ENCODE results near the gene UBXN2A. TPM values are rescaled to one million over a fixed set of nuclear protein-coding genes. Genes with fewer than 3 reads are reported as not detected.
A peak's percentile ranks its signal among the peaks of the same experiment; 100 is the strongest.
"Not testable (repeated sequence)": the region's sequence is repeated elsewhere in the genome, so short reads cannot be mapped to it uniquely, and the experiment has no call there.

The UBXN2A gene
- total RNA-seq, 1 donor from 2014 or later, result 16.2 TPM

DNA sequence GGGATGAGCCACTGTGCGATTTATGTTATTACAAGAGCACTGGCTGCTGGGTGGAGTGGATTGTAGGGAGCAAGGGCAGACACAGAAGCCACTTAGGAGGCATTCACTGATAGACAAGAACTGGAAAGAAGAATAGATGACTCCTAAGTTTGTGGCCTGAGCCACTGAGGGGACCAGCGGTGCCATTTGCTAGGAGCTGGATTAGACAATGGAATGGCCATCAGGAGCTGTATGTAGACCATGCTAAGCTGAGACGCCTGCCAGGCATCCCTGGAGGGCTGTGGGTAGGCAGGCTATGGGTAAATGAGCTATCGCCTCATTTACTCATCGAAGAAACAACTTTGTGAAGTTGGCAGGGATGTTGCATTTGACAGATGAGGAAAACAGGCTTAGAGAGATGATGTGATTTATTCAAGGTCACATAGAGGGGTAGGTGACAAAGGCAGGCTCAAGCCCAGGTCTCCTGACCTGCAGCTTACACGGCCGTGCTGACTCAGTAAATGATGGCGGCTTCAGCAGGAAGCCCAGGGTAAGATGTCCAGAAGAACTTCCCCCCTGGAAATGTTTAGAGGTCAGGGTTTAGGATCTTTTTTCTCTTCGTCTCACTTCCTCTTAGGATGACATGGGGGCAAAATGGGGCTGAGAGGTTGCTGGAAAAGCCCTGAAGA, 72.4 kb downstream of the UBXN2A start:
- peaks cover 16% of the 10 kb centered on the region for H3K27me3 ChIP-seq (ENCODE audit: control insufficient read depth, insufficient read depth, low read length)
- H3K4me3 ChIP-seq (ENCODE audit: low read depth, low read length), result no peak overlapping the region
- no peak for DNase-seq (ENCODE audit: low read depth)
- TF ChIP-seq, protein P1, sequence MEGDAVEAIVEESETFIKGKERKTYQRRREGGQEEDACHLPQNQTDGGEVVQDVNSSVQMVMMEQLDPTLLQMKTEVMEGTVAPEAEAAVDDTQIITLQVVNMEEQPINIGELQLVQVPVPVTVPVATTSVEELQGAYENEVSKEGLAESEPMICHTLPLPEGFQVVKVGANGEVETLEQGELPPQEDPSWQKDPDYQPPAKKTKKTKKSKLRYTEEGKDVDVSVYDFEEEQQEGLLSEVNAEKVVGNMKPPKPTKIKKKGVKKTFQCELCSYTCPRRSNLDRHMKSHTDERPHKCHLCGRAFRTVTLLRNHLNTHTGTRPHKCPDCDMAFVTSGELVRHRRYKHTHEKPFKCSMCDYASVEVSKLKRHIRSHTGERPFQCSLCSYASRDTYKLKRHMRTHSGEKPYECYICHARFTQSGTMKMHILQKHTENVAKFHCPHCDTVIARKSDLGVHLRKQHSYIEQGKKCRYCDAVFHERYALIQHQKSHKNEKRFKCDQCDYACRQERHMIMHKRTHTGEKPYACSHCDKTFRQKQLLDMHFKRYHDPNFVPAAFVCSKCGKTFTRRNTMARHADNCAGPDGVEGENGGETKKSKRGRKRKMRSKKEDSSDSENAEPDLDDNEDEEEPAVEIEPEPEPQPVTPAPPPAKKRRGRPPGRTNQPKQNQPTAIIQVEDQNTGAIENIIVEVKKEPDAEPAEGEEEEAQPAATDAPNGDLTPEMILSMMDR (IDR thresholded peaks at IDR 0.05; ENCODE audit: insufficient read depth, low read length, poor library complexity, severe bottlenecking), result no peak
- no peaks in the 10 kb centered on the region for H3K36me3 ChIP-seq (ENCODE audit: control insufficient read depth, insufficient read depth, low read length)

GRCh38 chr2:24014902-24015301, 74.6 kb downstream of the UBXN2A start:
- H3K4me3 ChIP-seq (ENCODE audit: low read depth, low read length); DNase-seq (ENCODE audit: low read depth); H3K36me3 ChIP-seq (ENCODE audit: control insufficient read depth, insufficient read depth, low read length): not testable (repeated sequence)
- peaks cover 10% of the 10 kb centered on the region for H3K27me3 ChIP-seq (ENCODE audit: control insufficient read depth, insufficient read depth, low read length)

DNA sequence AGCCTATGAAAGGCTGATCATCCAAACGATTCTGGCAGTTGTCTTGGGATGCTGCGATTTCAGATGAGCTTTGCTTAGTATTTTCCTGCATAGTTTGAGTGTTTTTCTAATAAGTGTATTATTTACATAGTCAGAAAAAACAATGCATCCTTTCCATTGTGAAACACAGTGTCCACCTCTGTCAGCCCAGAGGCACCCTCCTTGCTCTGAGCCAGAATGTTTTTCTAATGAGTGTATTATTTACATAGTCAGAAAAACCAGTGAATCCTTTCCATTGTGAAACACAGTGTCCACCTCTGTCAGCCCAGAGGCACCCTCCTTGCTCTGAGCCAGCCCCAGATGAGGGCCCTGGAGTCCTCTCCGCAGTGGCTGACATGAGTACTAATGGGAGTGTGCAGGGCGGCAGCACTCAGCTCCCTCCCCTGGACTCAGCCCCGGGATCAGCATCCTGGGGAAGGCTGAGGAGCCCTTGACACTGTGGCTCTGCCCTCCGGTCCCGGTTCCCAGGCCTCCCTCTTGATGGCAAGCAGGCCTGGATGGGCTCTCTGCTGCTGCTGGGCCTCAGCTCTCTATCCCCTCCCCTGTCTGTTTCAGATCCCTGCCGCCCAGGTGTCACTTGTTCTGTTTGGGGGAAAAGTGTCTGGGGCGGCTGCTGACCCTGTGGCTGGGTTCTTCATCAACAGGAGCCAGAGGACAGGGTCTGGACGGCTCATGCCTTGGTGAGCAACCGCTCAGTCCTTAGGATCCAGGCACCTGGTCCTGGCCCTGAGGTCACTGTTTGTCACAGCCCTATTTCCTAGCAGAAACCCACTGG, 75.5 kb downstream of the UBXN2A start:
- Histone ChIP-seq H3K27me3 (ENCODE audit: control insufficient read depth, insufficient read depth, low read length) (peaks cover 2% of the 10 kb centered on the region), H3K4me3 (ENCODE audit: low read depth, low read length) (no peak overlapping the region), H3K36me3 (ENCODE audit: control insufficient read depth, insufficient read depth, low read length) (no peaks in the 10 kb centered on the region)
- peak; percentile 43 for DNase-seq (ENCODE audit: low read depth)
- TF ChIP-seq, protein P1 (IDR thresholded peaks at IDR 0.05; ENCODE audit: insufficient read depth, low read length, poor library complexity, severe bottlenecking), result no peak

- no peak for DNase-seq (ENCODE audit: low read depth)
- TF ChIP-seq, protein P1 (IDR thresholded peaks at IDR 0.05; ENCODE audit: insufficient read depth, low read length, poor library complexity, severe bottlenecking), result no peak
- H3K4me3 ChIP-seq (ENCODE audit: low read depth, low read length), result no peak overlapping the region
- H3K27me3 ChIP-seq (ENCODE audit: control insufficient read depth, insufficient read depth, low read length), result no peaks in the 10 kb centered on the region
- no peaks in the 10 kb centered on the region for H3K36me3 ChIP-seq (ENCODE audit: control insufficient read depth, insufficient read depth, low read length)
Measured at GRCh38 chr2:24016376-24016761, 76.1 kb downstream of the UBXN2A start.

DNA sequence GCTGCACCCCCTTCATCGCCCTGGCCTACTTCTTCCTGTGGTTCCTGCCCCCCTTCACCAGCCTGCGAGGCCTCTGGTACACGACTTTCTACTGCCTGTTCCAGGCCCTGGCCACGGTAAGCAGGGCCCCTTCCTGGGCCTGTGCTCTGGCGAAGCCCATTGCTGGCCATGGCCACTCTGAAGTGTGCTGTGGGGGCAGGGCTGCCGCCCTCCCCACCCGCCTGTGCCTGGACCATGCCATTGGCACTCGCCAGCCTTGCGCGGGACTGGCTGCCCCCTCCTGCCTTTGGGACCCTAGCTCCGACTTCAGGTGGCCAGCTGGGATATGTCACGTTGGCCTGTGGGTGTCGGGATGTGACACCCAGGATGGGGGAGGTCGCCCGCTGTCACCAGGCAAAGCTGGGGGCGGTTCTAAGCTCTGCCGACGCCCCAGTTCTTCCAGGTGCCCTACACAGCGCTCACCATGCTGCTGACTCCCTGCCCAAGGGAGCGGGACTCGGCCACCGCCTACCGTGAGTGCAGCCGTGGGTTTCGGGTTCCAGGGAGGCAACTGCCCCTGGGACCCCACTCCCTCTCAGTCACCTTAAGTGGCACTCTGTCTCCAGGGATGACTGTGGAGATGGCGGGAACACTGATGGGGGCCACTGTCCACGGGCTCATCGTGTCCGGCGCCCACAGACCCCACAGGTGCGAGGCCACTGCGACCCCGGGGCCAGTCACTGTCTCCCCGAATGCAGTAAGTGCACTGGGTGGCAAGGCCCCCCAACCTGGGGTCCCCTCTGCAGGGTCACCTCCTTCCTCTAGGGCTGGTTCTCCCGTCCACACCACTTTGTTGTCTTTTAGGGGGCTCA, 76.8 kb downstream of the UBXN2A start:
- Histone ChIP-seq H3K36me3 (ENCODE audit: control insufficient read depth, insufficient read depth, low read length) (no peaks in the 10 kb centered on the region), H3K4me3 (ENCODE audit: low read depth, low read length) (no peak overlapping the region), H3K27me3 (ENCODE audit: control insufficient read depth, insufficient read depth, low read length) (no peaks in the 10 kb centered on the region)
- DNase-seq (ENCODE audit: low read depth), result no peak
- TF ChIP-seq, protein P1 (IDR thresholded peaks at IDR 0.05; ENCODE audit: insufficient read depth, low read length, poor library complexity, severe bottlenecking), result no peak

GRCh38 chr2:24017711-24018110, 77.4 kb downstream of the UBXN2A start:
- H3K27me3 ChIP-seq (ENCODE audit: control insufficient read depth, insufficient read depth, low read length), result no peaks in the 10 kb centered on the region
- no peak for DNase-seq (ENCODE audit: low read depth)
- TF ChIP-seq, protein P1 (IDR thresholded peaks at IDR 0.05; ENCODE audit: insufficient read depth, low read length, poor library complexity, severe bottlenecking), result no peak
- no peaks in the 10 kb centered on the region for H3K36me3 ChIP-seq (ENCODE audit: control insufficient read depth, insufficient read depth, low read length)
- H3K4me3 ChIP-seq (ENCODE audit: low read depth, low read length), result no peak overlapping the region
